GM12874 (cell line): Measurements from ENCODE around the gene LAIR1.

Source experiments
- TF ChIP-seq, protein P1 (sequence below): IDR thresholded peaks from 2 replicates; pipeline ENCODE4 v1.5.1; 2011; ENCODE audit warnings: low read depth, mild to moderate bottlenecking, control low read depth, low read length, moderate library complexity; ENCODE audit not compliant: insufficient read depth

The LAIR1 gene

DNA sequence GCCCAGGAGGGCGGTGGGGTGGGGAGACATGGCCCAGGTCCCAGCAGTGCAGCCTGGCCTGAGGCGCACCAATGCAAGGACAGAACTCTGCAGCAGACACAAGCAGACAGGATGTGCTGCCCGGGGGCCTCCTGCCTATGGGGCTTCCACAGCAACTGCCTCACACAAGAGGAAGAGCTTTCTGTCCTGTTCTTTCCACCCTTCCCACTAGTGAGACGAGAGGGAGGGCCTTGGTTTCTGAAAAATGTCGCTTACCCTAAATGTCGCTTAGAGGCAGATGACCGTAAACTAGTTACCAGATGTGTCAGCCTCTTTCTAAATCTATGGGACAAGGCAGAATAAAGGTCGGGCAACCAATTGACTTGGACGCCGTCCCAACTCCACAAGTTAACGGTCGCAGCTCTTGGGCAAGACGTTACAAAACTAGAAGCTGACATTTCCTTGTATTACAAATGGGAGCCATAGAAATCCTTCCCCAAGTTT is at the start of gene LAIR1:
TSS of gene LAIR1 (minus strand) at position 157 of the 483 bp plus-strand sequence. CDS start at position 30, 127 bp downstream.
- TF ChIP-seq, protein P1, sequence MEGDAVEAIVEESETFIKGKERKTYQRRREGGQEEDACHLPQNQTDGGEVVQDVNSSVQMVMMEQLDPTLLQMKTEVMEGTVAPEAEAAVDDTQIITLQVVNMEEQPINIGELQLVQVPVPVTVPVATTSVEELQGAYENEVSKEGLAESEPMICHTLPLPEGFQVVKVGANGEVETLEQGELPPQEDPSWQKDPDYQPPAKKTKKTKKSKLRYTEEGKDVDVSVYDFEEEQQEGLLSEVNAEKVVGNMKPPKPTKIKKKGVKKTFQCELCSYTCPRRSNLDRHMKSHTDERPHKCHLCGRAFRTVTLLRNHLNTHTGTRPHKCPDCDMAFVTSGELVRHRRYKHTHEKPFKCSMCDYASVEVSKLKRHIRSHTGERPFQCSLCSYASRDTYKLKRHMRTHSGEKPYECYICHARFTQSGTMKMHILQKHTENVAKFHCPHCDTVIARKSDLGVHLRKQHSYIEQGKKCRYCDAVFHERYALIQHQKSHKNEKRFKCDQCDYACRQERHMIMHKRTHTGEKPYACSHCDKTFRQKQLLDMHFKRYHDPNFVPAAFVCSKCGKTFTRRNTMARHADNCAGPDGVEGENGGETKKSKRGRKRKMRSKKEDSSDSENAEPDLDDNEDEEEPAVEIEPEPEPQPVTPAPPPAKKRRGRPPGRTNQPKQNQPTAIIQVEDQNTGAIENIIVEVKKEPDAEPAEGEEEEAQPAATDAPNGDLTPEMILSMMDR = no peak

- TF ChIP-seq, protein P1 = no peak
These were observed 49.4 kb upstream of the LAIR1 start for GRCh38 chr19:54414156-54414555.

- TF ChIP-seq, protein P1 = no peak
These were observed 48.1 kb upstream of the LAIR1 start for GRCh38 chr19:54412877-54413276.

- TF ChIP-seq, protein P1 = no peak
These were observed 46.3 kb upstream of the LAIR1 start for GRCh38 chr19:54411033-54411432.

GRCh38 chr19:54408456-54409026 is 43.8 kb upstream of the LAIR1 start:
- TF ChIP-seq, protein P1 = no peak

GRCh38 chr19:54407780-54408179 is 43.0 kb upstream of the LAIR1 start:
- TF ChIP-seq, protein P1 = no peak

GRCh38 chr19:54405628-54406027 is 40.9 kb upstream of the LAIR1 start:
- TF ChIP-seq, protein P1 = no peak
